HUDEP-2 (cell line): ENCODE data around the gene PTPRG.
"Not testable (repeated sequence)": the region's sequence is repeated elsewhere in the genome, so short reads cannot be mapped to it uniquely, and the experiment has no call there.

ENCODE experiments used
- DNase-seq, 76 experiments: peaks; one replicate each; lab custom pipeline; 2025; ENCODE audit not compliant: unreplicated experiment in 76 of 76; lab: John Stamatoyannopoulos, UW

Gene PTPRG

GRCh38 chr3:61742006-61742405 is 180.6 kb downstream of the PTPRG start:
- DNase-seq, result no peak

- DNase-seq, result no peak
These were observed 181.7 kb downstream of the PTPRG start for GRCh38 chr3:61743067-61743466.

GRCh38 chr3:61743686-61744242 is 182.4 kb downstream of the PTPRG start:
- no peak for DNase-seq

GRCh38 chr3:61748288-61748687 is 186.9 kb downstream of the PTPRG start:
- no peak for DNase-seq

GRCh38 chr3:61750766-61751165 is 189.4 kb downstream of the PTPRG start:
- DNase-seq, result no peak

GRCh38 chr3:61758839-61759238 is 197.5 kb downstream of the PTPRG start:
- no peak for DNase-seq

- DNase-seq, result not testable (repeated sequence)
These were observed 199.4 kb downstream of the PTPRG start for GRCh38 chr3:61760783-61761182.

- no peak for DNase-seq
These were observed 200.5 kb downstream of the PTPRG start for GRCh38 chr3:61761694-61762430.

GRCh38 chr3:61765157-61765876 is 203.9 kb downstream of the PTPRG start:
- DNase-seq, result no peak

- no peak for DNase-seq
These were observed 207.1 kb downstream of the PTPRG start for GRCh38 chr3:61768284-61769037.

GRCh38 chr3:61769266-61769990 is 208.1 kb downstream of the PTPRG start:
- no peak for DNase-seq

- DNase-seq, result no peak
These were observed 210.6 kb downstream of the PTPRG start for GRCh38 chr3:61771976-61772375.

- no peak for DNase-seq
These were observed 211.1 kb downstream of the PTPRG start for GRCh38 chr3:61772456-61772855.

GRCh38 chr3:61774279-61774890 is 213.0 kb downstream of the PTPRG start:
- no peak for DNase-seq

GRCh38 chr3:61776390-61776789 is 215.0 kb downstream of the PTPRG start:
- no peak for DNase-seq

GRCh38 chr3:61777483-61777882 is 216.1 kb downstream of the PTPRG start:
- DNase-seq, result no peak

GRCh38 chr3:61778095-61778494 is 216.7 kb downstream of the PTPRG start:
- no peak for DNase-seq

GRCh38 chr3:61780016-61780415 is 218.6 kb downstream of the PTPRG start:
- no peak for DNase-seq

- no peak for DNase-seq
These were observed 219.3 kb downstream of the PTPRG start for GRCh38 chr3:61780455-61781228.
